H1 (cell line): Measurements from ENCODE around the gene AVPI1. TPM values are rescaled to one million over a fixed set of nuclear protein-coding genes. Genes with fewer than 3 reads are reported as not detected.

Experiments
- BRCA1 ChIP-seq: IDR thresholded peaks from 2 replicates; pipeline ENCODE4 v1.6.1; 2012; ENCODE audit warnings: low read depth, low read length, improper control_type of control experiment
- CBX5 ChIP-seq: fragments of 300-800, 300-1000 bp; sonication (generic); IDR thresholded peaks from 2 replicates; pipeline ENCODE4 v1.7.1; 2016; ENCODE audit warnings: antibody characterized with exemption, low read length, low read depth
- FOSL1 ChIP-seq: IDR thresholded peaks from 2 replicates; pipeline ENCODE4 v1.6.1; 2011; ENCODE audit warnings: mild to moderate bottlenecking, low read depth, low read length, moderate library complexity; ENCODE audit not compliant: insufficient read depth
- HDAC6 ChIP-seq: IDR thresholded peaks from one replicate; pipeline ENCODE4 v1.7.1; 2012; ENCODE audit warnings: low read depth, mild to moderate bottlenecking, inconsistent platforms, low read length, moderate library complexity
- KDM1A ChIP-seq: fragments of 200-600, 300-600 bp; sonication (generic); IDR thresholded peaks from 2 replicates; pipeline ENCODE4 v1.7.1; 2016; ENCODE audit warnings: mild to moderate bottlenecking, low read length, borderline replicate concordance
- PHF8 ChIP-seq: fragments of 200-600 bp; sonication (generic); conservative IDR thresholded peaks from 2 replicates; pipeline ENCODE4 v1.7.1; 2012; ENCODE audit warnings: low read depth, mild to moderate bottlenecking, inconsistent platforms, low read length, moderate library complexity
- SIX5 ChIP-seq: IDR thresholded peaks from 2 replicates; pipeline ENCODE4 v1.6.1; 2011; ENCODE audit warnings: mild to moderate bottlenecking, low read depth, low read length
- SP1 ChIP-seq: IDR thresholded peaks from 2 replicates; pipeline ENCODE4 v1.6.1; 2011; ENCODE audit warnings: low read depth, low read length
- TCF12 ChIP-seq: IDR thresholded peaks from 2 replicates; pipeline ENCODE4 v1.6.1; 2011; ENCODE audit warnings: low read depth, mild to moderate bottlenecking, low read length
- USF2 ChIP-seq: IDR thresholded peaks from 2 replicates; pipeline ENCODE4 v1.6.1; 2011; ENCODE audit warnings: low read length, improper control_type of control experiment
- polyA plus RNA-seq, 7 experiments: library from polyadenylated mRNA; depleted of rRNA in 3 of 7; stranded (reverse) in 5 of 7; unstranded in 2 of 7; fragments of >200 nt in 5 of 7; fragments of 200-250 nt in 2 of 7; gene quantifications; 1 replicate in 5 of 7; 2 replicates in 1 of 7; 4 replicates in 1 of 7; pipeline versions ENCODE4 v1.2.1 to v1.2.3, GENCODE V29; 2011 to 2013; ENCODE audit warnings: missing spikeins in 2 of 7, mixed read lengths in 2 of 7
- total RNA-seq: library from RNA; stranded (reverse); fragmentation: NEBNext Ultra II Directional; extraction: Animal tissue kit (Norgen Biotek cat#: 25700); gene quantifications from 2 replicates; pipeline ENCODE4 v1.2.1, GENCODE V29; 2021
- TF ChIP-seq, protein P1 (sequence below): IDR thresholded peaks from 2 replicates; pipeline ENCODE4 v1.6.1; 2011; ENCODE audit warnings: low read depth, mild to moderate bottlenecking, low read length; ENCODE audit not compliant: insufficient read depth

Gene AVPI1
- total and polyA plus RNA-seq, 2 of the 8 experiments (the other 6 are each of a cell fraction or from before 2014, with no cell fraction given): 9.0 to 13.5 TPM

GRCh38 chr10:97631098-97631497 is 55.9 kb downstream of the AVPI1 start (continued):
- TF ChIP-seq SIX5: no peak
- TF ChIP-seq USF2: no peak
- no peak for TF ChIP-seq FOSL1
- TF ChIP-seq HDAC6: no peak
- no peak for TF ChIP-seq KDM1A
- TF ChIP-seq CBX5: no peak
- TF ChIP-seq PHF8: no peak
- no peak for TF ChIP-seq BRCA1
- TF ChIP-seq TCF12: no peak
- TF ChIP-seq SP1: no peak
- TF ChIP-seq, protein P1, sequence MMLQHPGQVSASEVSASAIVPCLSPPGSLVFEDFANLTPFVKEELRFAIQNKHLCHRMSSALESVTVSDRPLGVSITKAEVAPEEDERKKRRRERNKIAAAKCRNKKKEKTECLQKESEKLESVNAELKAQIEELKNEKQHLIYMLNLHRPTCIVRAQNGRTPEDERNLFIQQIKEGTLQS: no peak
